Measurements from ENCODE around the gene LAMTOR2.
"Not testable (repeated sequence)": the region's sequence is repeated elsewhere in the genome, so short reads cannot be mapped to it uniquely, and the experiment has no call there.

LAMTOR2 gene

GRCh38 chr1:156033011-156033410, 21.6 kb upstream of the LAMTOR2 start:
- H3K4me3 ChIP-seq (ENCODE audit: low read length): no peak overlapping the region
- no peak for TF ChIP-seq CTCF (conservative IDR thresholded peaks at IDR 0.05; ENCODE audit: low read depth, low read length)
- no peak for DNase-seq (ENCODE audit: low read depth)

- not testable (repeated sequence) for H3K4me3 ChIP-seq (ENCODE audit: low read length); DNase-seq (ENCODE audit: low read depth)
These were observed 19.6 kb upstream of the LAMTOR2 start for GRCh38 chr1:156034991-156035390.

GRCh38 chr1:156042828-156043227, 11.8 kb upstream of the LAMTOR2 start:
- no peak for TF ChIP-seq CTCF (conservative IDR thresholded peaks at IDR 0.05; ENCODE audit: low read depth, low read length)
- H3K4me3 ChIP-seq (ENCODE audit: low read length): no peak overlapping the region
- DNase-seq (ENCODE audit: low read depth): no peak

GRCh38 chr1:156045076-156045475, 9.5 kb upstream of the LAMTOR2 start:
- no peak for TF ChIP-seq CTCF (conservative IDR thresholded peaks at IDR 0.05; ENCODE audit: low read depth, low read length)
- DNase-seq (ENCODE audit: low read depth): no peak
- no peak overlapping the region for H3K4me3 ChIP-seq (ENCODE audit: low read length)

- DNase-seq (ENCODE audit: low read depth): no peak
- TF ChIP-seq CTCF (conservative IDR thresholded peaks at IDR 0.05; ENCODE audit: low read depth, low read length): no peak
These were observed 5.8 kb upstream of the LAMTOR2 start for GRCh38 chr1:156048663-156049258.

GRCh38 chr1:156050376-156050775, 4.2 kb upstream of the LAMTOR2 start:
- H3K4me3 ChIP-seq (ENCODE audit: low read length): no peak overlapping the region
- no peak for DNase-seq (ENCODE audit: low read depth)
- no peak for TF ChIP-seq CTCF (conservative IDR thresholded peaks at IDR 0.05; ENCODE audit: low read depth, low read length)

More at GRCh38 chr1:156048663-156049258, 5.8 kb upstream of the LAMTOR2 start:
- no peak overlapping the region for H3K4me3 ChIP-seq (ENCODE audit: low read length)

GRCh38 chr1:156051011-156051725, 3.4 kb upstream of the LAMTOR2 start:
- TF ChIP-seq CTCF (conservative IDR thresholded peaks at IDR 0.05; ENCODE audit: low read depth, low read length): no peak
- no peak for DNase-seq (ENCODE audit: low read depth)
- no peak overlapping the region for H3K4me3 ChIP-seq (ENCODE audit: low read length)
